IMR-90 (cell line): ENCODE measurements around the gene NOS1AP. TPM values are rescaled to one million over a fixed set of nuclear protein-coding genes. Genes with fewer than 3 reads are reported as not detected.

Experiments used
- ATAC-seq: fragments of 200-7000 bp; cut with Tn5 transposase; 2 replicates; pipeline ENCODE4 v1.9.1; 2020; ENCODE audit warnings: low read depth, mild to moderate bottlenecking, moderate library complexity
- BruUV-seq: library from RNA; stranded (reverse); fragments of 400-500 nt; replicated peaks from 2 replicates; lab custom pipeline; 2021; lab: Mats Ljungman, UMichigan
- CTCF ChIA-PET: fragments of 300-600 bp; formaldehyde crosslinking; extraction: SDS; loops from one replicate; lab custom pipeline; 2021; ENCODE audit warnings: antibody characterized with exemption; lab: Yijun Ruan, JAX
- POLR2A ChIA-PET: fragments of 300-600 bp; sonication (Branson Sonifier 250); formaldehyde crosslinking; loops from one replicate; lab custom pipeline; 2022; ENCODE audit warnings: antibody characterized with exemption; ENCODE audit not compliant: unreplicated experiment; lab: Charles Lee
- DNase-seq: peaks from one replicate; pipeline ENCODE4 v3.0.0; 2013
- H2AFZ ChIP-seq: replicated peaks from 2 replicates; pipeline ENCODE3; 2013; ENCODE audit warnings: low read length, mild to moderate bottlenecking; ENCODE audit not compliant: poor library complexity
- H2AK5ac ChIP-seq: 2 replicates; pipeline ENCODE4 v1.6.1; 2013; ENCODE audit warnings: low read depth, low read length, inconsistent platforms
- H2AK9ac ChIP-seq: replicated peaks from 2 replicates; pipeline ENCODE3; 2013; ENCODE audit warnings: mild to moderate bottlenecking, low read depth, low read length, moderate library complexity; ENCODE audit not compliant: poor library complexity
- H2BK120ac ChIP-seq: 2 replicates; pipeline ENCODE4 v1.6.1; 2013; ENCODE audit warnings: low read depth, low read length, inconsistent platforms
- H2BK15ac ChIP-seq: 3 replicates; pipeline ENCODE4 v1.6.1; 2013; ENCODE audit warnings: low read depth, low read length, inconsistent platforms
- H2BK20ac ChIP-seq: 2 replicates; pipeline ENCODE4 v1.6.1; 2013; ENCODE audit warnings: low read depth, mild to moderate bottlenecking, inconsistent platforms, low read length, moderate library complexity
- H2BK5ac ChIP-seq: 2 replicates; pipeline ENCODE4 v1.6.1; 2013; ENCODE audit warnings: mild to moderate bottlenecking, low read depth, low read length, inconsistent platforms; ENCODE audit not compliant: poor library complexity, severe bottlenecking
- H3K14ac ChIP-seq: replicated peaks from 2 replicates; pipeline ENCODE4 v1.6.1; 2013; ENCODE audit warnings: low read depth, low read length, inconsistent platforms
- H3K18ac ChIP-seq: 2 replicates; pipeline ENCODE4 v1.6.1; 2013; ENCODE audit warnings: low read depth, low read length, control low read depth
- H3K23ac ChIP-seq: 2 replicates; pipeline ENCODE4 v1.6.1; 2013; ENCODE audit warnings: low read depth, low read length, inconsistent platforms
- H3K27ac ChIP-seq: 2 replicates; pipeline ENCODE4 v1.5.1; 2013; ENCODE audit warnings: mild to moderate bottlenecking, control low read depth, low read length; ENCODE audit not compliant: insufficient read depth
- H3K27me3 ChIP-seq: 2 replicates; pipeline ENCODE4 v1.6.1; 2013; ENCODE audit warnings: low read length; ENCODE audit not compliant: control insufficient read depth, insufficient read depth
- H3K36me3 ChIP-seq: 2 replicates; pipeline ENCODE4 v1.6.1; 2013; ENCODE audit warnings: low read length, mixed read lengths; ENCODE audit not compliant: control insufficient read depth, insufficient read depth
- H3K4ac ChIP-seq: 2 replicates; pipeline ENCODE4 v1.6.1; 2013; ENCODE audit warnings: low read depth, low read length, inconsistent platforms
- H3K4me1 ChIP-seq: 2 replicates; pipeline ENCODE4 v1.6.1; 2013; ENCODE audit warnings: low read length, mixed read lengths; ENCODE audit not compliant: control insufficient read depth, insufficient read depth
- H3K4me2 ChIP-seq: 2 replicates; pipeline ENCODE4 v1.6.1; 2013; ENCODE audit warnings: low read depth, mild to moderate bottlenecking, control low read depth, low read length, moderate library complexity
- H3K4me3 ChIP-seq: 2 replicates; pipeline ENCODE4 v1.5.1; 2013; ENCODE audit warnings: low read depth, mild to moderate bottlenecking, control low read depth, low read length, moderate library complexity; ENCODE audit not compliant: insufficient read depth
- H3K56ac ChIP-seq: 2 replicates; pipeline ENCODE4 v1.6.1; 2013; ENCODE audit warnings: low read length, inconsistent platforms; ENCODE audit not compliant: insufficient read depth; ENCODE audit errors: extremely low read depth
- H3K79me1 ChIP-seq, 2 experiments: 2 replicates each; pipeline ENCODE4 v1.6.1; 2013; ENCODE audit warnings: low read length in 2 of 2, inconsistent platforms in 1 of 2, low read depth in 1 of 2
- H3K9ac ChIP-seq: 2 replicates; pipeline ENCODE4 v1.6.1; 2013; ENCODE audit warnings: low read depth, low read length, control low read depth
- H3K9me1 ChIP-seq: 2 replicates; pipeline ENCODE4 v1.6.1; 2013; ENCODE audit warnings: low read length, inconsistent platforms; ENCODE audit not compliant: insufficient read depth
- H3K9me3 ChIP-seq: 2 replicates; pipeline ENCODE4 v1.6.1; 2013; ENCODE audit warnings: low read length; ENCODE audit not compliant: control insufficient read depth, insufficient read depth
- H4K20me1 ChIP-seq: 2 replicates; pipeline ENCODE4 v1.6.1; 2013; ENCODE audit warnings: low read length, inconsistent platforms; ENCODE audit not compliant: insufficient read depth
- H4K5ac ChIP-seq: 2 replicates; pipeline ENCODE4 v1.6.1; 2013; ENCODE audit warnings: mild to moderate bottlenecking, low read depth, low read length, control low read depth
- H4K8ac ChIP-seq, 2 experiments: 2 replicates each; pipeline ENCODE4 v1.6.1; 2013; ENCODE audit warnings: low read depth in 2 of 2, low read length in 2 of 2, control low read depth in 1 of 2, inconsistent platforms in 1 of 2
- H4K91ac ChIP-seq: 2 replicates; pipeline ENCODE4 v1.6.1; 2013; ENCODE audit warnings: low read depth, low read length, inconsistent platforms; ENCODE audit not compliant: insufficient read depth
- BHLHE40 ChIP-seq: fragments of 150-350 bp; IDR thresholded peaks from 2 replicates; pipeline ENCODE4 v1.6.1; 2016; ENCODE audit warnings: mild to moderate bottlenecking, low read depth, low read length
- CEBPB ChIP-seq: IDR thresholded peaks from 2 replicates; pipeline ENCODE4 v1.6.1; 2012; ENCODE audit warnings: low read depth, low read length, improper control_type of control experiment
- CHD1 ChIP-seq: IDR thresholded peaks from 2 replicates; pipeline ENCODE4 v1.6.1; 2012; ENCODE audit warnings: low read depth, low read length, improper control_type of control experiment
- ELK1 ChIP-seq: fragments of 150-350 bp; IDR thresholded peaks from 2 replicates; pipeline ENCODE4 v1.6.1; 2016; ENCODE audit warnings: low read depth, mild to moderate bottlenecking, low read length, moderate library complexity, borderline replicate concordance
- FOS ChIP-seq: fragments of 150-350 bp; IDR thresholded peaks from 2 replicates; pipeline ENCODE4 v1.6.1; 2016; ENCODE audit warnings: low read depth, low read length
- MAFK ChIP-seq: IDR thresholded peaks from 2 replicates; pipeline ENCODE4 v1.6.1; 2012; ENCODE audit warnings: low read depth, low read length, improper control_type of control experiment
- MAZ ChIP-seq: IDR thresholded peaks from 2 replicates; pipeline ENCODE4 v1.6.1; 2012; ENCODE audit warnings: low read depth, mild to moderate bottlenecking, low read length, improper control_type of control experiment, moderate library complexity, borderline replicate concordance
- MXI1 ChIP-seq: IDR thresholded peaks from 2 replicates; pipeline ENCODE4 v1.6.1; 2012; ENCODE audit warnings: low read depth, mild to moderate bottlenecking, low read length, moderate library complexity, borderline replicate concordance
- NFE2L2 ChIP-seq: fragments of 150-350 bp; IDR thresholded peaks from 2 replicates; pipeline ENCODE4 v1.6.1; 2016; ENCODE audit warnings: low read depth, mild to moderate bottlenecking, low read length
- RAD21 ChIP-seq: IDR thresholded peaks from 2 replicates; pipeline ENCODE4 v1.6.1; 2012; ENCODE audit warnings: low read length, improper control_type of control experiment
- RCOR1 ChIP-seq: IDR thresholded peaks from 2 replicates; pipeline ENCODE4 v1.6.1; 2012; ENCODE audit warnings: mild to moderate bottlenecking, low read length, improper control_type of control experiment; ENCODE audit not compliant: insufficient replicate concordance
- SMC3 ChIP-seq: fragments of 150-350 bp; IDR thresholded peaks from 2 replicates; pipeline ENCODE4 v1.6.1; 2016; ENCODE audit warnings: low read depth, mild to moderate bottlenecking, antibody characterized with exemption, low read length, moderate library complexity
- WGBS, 2 experiments: methylation state at CpG; one replicate each; pipeline versions ENCODE4 v1.1.5 to v1.1.7; 2013; ENCODE audit warnings: missing lambda C conversion rate in 2 of 2; ENCODE audit not compliant: insufficient read length in 1 of 2; ENCODE audit errors: extremely low coverage in 2 of 2; 5-methylcytosine and 5-hydroxymethylcytosine counted together
- dilution Hi-C: fragments of 300-500 bp; cut with HindIII; formaldehyde crosslinking; loops from one replicate; pipeline ENCODE4 v1.14.3; 2018; ENCODE audit warnings: low sequenced_read_pairs; ENCODE audit not compliant: unreplicated experiment
- in situ Hi-C: fragments of 300-500 bp; cut with MboI; formaldehyde crosslinking; loops from 3 replicates; pipeline ENCODE4 v1.14.3; 2019; ENCODE audit warnings: low sequenced_read_pairs, inconsistent platforms, mixed read lengths
- intact Hi-C: fragments of 100-400 bp; cut with micrococcal nuclease; formaldehyde crosslinking; loops from 2 replicates; pipeline ENCODE4 v1.10.0; 2022
- polyA plus RNA-seq, 3 experiments: library from polyadenylated mRNA; depleted of rRNA; stranded (reverse); fragments of >200 nt; gene quantifications; 2 replicates each; pipeline ENCODE4 v1.2.3, GENCODE V29; 2012; ENCODE audit warnings: low replicate concordance in 1 of 3
- total RNA-seq: library from RNA; depleted of rRNA; stranded (reverse); fragments of >200 nt; gene quantifications from 2 replicates; pipeline ENCODE4 v1.2.3, GENCODE V29; 2012
- TF ChIP-seq, protein P1 (sequence below): conservative IDR thresholded peaks from 2 replicates; pipeline ENCODE4 v1.5.1; 2012; ENCODE audit warnings: mild to moderate bottlenecking, low read depth, low read length, improper control_type of control experiment

Gene NOS1AP
- total and polyA plus RNA-seq, 2 of the 4 experiments (the other 2 are of a cell fraction): 0.18 to 0.19 TPM

DNA sequence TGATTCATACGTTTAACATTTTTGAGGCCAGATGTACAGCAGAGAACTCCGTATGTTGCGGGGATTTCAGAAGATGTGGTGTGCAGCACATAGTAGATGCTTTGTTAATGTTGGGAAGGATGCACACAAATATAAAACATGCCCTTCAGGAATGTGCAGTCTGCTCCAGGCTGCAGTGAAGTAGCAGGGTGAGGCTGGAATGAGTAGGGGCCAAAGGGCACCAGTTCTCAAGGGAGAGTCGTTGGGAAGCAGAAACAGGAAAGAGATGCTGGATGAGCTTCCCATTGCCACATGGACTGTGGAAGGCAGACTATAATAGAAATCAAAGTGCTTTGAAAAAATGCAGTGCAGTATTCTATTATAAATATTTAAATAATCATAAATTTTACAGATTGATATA is 126.9 kb downstream of the NOS1AP start:
- Histone ChIP-seq H3K14ac (no peak overlapping the region), H2AFZ (no peak overlapping the region), H2BK20ac (no peak overlapping the region), H4K5ac (no peak overlapping the region), H4K20me1 (no peaks in the 10 kb centered on the region), H3K23ac (no peak overlapping the region), H3K4me2 (no peak overlapping the region), H3K56ac (no peak overlapping the region), H3K27me3 (peaks cover 9% of the 10 kb centered on the region), H4K91ac (no peak overlapping the region), H3K79me1 (no peaks in the 10 kb centered on the region), H2BK15ac (no peak overlapping the region), H2AK9ac (no peak overlapping the region), H3K18ac (no peak overlapping the region), H3K4me1 (no peaks in the 10 kb centered on the region), H3K27ac (no peak overlapping the region), H3K9me3 (peaks cover 2% of the 10 kb centered on the region; the same call in 1 of the 2 replicates), H2BK120ac (no peak overlapping the region), H2AK5ac (no peak overlapping the region), H3K4me3 (no peak overlapping the region), H2BK5ac (no peak overlapping the region), H3K36me3 (no peaks in the 10 kb centered on the region), H4K8ac (no peak overlapping the region), H3K9ac (no peak overlapping the region), H3K4ac (no peak overlapping the region), H3K9me1 (no peaks in the 10 kb centered on the region)
- dilution Hi-C loops: no loop called here
- POLR2A ChIA-PET: no interaction called here
- no peak for TF ChIP-seq CEBPB
- TF ChIP-seq MAZ: no peak
- TF ChIP-seq NFE2L2: no peak
- TF ChIP-seq RAD21: no peak
- TF ChIP-seq RCOR1: no peak
- no peak for TF ChIP-seq SMC3
- no peak for TF ChIP-seq MXI1
- TF ChIP-seq, protein P1, sequence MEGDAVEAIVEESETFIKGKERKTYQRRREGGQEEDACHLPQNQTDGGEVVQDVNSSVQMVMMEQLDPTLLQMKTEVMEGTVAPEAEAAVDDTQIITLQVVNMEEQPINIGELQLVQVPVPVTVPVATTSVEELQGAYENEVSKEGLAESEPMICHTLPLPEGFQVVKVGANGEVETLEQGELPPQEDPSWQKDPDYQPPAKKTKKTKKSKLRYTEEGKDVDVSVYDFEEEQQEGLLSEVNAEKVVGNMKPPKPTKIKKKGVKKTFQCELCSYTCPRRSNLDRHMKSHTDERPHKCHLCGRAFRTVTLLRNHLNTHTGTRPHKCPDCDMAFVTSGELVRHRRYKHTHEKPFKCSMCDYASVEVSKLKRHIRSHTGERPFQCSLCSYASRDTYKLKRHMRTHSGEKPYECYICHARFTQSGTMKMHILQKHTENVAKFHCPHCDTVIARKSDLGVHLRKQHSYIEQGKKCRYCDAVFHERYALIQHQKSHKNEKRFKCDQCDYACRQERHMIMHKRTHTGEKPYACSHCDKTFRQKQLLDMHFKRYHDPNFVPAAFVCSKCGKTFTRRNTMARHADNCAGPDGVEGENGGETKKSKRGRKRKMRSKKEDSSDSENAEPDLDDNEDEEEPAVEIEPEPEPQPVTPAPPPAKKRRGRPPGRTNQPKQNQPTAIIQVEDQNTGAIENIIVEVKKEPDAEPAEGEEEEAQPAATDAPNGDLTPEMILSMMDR: no peak
- no peak for TF ChIP-seq FOS
- no peak for TF ChIP-seq MAFK
- no peak for TF ChIP-seq ELK1
- no peak for TF ChIP-seq CHD1
- no peak for TF ChIP-seq BHLHE40
- intact Hi-C loops: no loop called here
- BruUV-seq: no TSS peak
- 80% methylated on average over 2 of the region's 4 CpGs; no CpG with 5 or more reads in 1 of the 2 experiments for WGBS, 2 experiments
- no peak for ATAC-seq
- CTCF ChIA-PET: interaction anchor here (1.0 kb wide), 1 partner anchor 25 kb away, joined by 3 read pairs; no protein-coding TSS in a partner anchor
- in situ Hi-C loops: no loop called here
- no peak for DNase-seq
